IPS-11a (cell line): Measurements from ENCODE around the gene IL5RA.
A peak's percentile ranks its signal among the peaks of the same experiment; 100 is the strongest.

Experiments
- H3K4me3 ChIP-seq: one replicate; pipeline ENCODE4 v1.5.1; 2013; ENCODE audit warnings: low read depth, low read length, control low read depth

The IL5RA gene, protein sequence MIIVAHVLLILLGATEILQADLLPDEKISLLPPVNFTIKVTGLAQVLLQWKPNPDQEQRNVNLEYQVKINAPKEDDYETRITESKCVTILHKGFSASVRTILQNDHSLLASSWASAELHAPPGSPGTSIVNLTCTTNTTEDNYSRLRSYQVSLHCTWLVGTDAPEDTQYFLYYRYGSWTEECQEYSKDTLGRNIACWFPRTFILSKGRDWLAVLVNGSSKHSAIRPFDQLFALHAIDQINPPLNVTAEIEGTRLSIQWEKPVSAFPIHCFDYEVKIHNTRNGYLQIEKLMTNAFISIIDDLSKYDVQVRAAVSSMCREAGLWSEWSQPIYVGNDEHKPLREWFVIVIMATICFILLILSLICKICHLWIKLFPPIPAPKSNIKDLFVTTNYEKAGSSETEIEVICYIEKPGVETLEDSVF

DNA sequence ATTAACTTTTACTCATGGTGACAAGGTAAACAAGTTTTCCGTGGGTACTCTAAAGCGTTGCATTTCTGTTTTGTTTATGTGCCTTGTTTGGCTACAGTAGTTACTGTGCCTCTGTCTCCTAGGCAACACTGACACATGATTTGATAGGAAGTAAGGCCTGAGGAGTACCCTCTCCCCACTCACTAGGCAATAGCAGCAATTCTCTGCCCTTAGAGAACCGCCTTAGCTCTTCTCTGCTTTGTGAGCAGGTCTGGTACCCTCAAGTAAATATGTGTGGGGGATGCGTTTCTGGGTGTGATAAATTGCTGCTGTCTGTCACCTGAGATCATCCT is at the start of gene IL5RA:
Gene IL5RA (minus strand): TSS at position 76 of the 332 bp plus-strand sequence. CDS start 5,390 bp downstream, outside the sequence.
- H3K4me3 ChIP-seq, result no peak within 1 kb of the TSS

- no peak overlapping the region for H3K4me3 ChIP-seq
These were observed 47.3 kb upstream of the IL5RA start for GRCh38 chr3:3157484-3157883.

DNA sequence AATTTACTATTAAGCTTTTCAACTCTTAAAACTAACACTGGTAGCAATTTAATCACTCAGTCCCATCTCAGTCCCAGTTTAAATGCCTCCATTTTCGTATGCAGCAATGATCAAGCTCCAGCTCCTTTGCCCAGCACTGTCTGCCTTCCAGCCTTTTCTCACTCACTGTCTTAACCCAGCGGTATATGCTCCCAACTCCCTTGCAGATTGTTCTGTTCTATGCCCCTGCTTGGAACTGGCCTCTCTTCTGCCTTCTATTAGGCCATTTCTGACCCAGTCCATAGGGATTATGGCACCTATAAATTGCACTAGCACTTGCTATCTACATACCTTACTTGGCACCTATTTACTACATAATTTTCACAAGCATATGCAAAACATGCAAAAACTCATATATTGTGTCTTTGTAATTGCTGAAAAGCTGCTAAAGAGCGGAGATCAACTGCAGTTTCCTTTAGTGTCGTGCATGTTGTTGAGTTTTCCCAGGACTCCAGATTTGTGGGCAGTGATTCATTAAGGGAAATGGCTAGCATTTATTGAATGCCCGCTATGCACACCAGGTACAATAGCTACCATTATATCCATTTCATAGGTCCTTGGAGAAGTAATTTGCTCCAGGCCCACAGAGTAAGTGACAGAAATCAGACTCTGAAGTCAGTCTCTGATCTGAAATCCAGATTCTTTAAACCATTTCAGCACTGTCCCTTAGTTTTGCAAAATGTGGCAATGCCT is 44.9 kb upstream of the IL5RA start:
- H3K4me3 ChIP-seq, result no peak overlapping the region

DNA sequence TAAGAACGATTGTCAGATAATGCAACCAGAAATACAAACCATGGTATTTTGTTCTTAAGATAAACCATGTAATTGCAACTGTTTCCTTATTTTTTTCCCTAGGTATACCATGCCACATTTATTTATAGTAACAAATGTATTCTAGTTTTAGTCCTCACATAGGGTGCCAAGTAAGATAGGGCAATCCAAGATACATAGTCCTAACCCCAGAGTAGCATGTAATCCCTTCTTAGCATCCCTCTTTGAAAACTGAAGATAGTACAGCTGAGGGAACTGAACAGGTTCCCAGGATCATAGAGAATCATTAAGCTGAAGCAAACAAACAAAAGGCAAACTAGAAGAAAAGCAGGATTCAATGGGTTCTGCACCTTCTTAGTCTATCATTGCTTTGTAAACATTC is 41.3 kb upstream of the IL5RA start:
- H3K4me3 ChIP-seq, result no peak overlapping the region

DNA sequence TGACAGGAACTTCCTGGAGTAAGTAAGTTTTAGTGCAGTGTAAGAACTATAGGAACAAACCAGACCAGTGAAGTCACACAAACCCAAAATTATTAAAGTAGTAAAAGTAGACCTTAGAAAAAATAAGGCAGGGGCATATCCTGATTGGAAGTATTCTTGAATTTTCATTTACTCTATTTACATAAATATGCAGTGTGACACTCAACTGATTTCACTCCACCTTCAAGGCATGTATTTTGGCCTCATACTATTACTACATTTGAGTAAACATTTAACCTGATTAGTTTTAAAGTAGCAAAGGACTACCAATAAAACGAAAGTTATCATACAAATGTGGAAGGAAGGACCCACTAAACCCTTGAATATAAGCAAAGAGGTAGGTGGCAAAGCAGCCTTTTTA is 39.4 kb upstream of the IL5RA start:
- H3K4me3 ChIP-seq, result no peak overlapping the region

DNA sequence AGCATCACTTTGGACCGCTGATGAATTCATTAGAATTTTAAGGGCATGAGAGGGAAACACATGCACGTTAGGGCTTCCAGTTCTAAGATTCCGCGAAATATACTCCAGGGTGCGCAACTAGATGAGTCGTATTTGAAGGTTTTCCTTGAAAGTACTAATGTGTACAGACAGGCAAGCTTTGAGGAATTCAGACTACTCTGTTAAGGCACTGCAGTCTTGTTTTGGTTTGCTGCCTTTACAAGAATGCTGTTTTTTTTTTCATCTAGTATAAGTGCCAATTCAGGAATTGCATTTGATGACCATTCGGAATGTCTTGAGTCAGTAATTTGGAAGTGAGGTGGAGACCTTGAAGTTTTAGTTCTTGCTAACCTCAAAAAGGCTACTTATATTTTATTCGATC is 35.7 kb upstream of the IL5RA start:
- H3K4me3 ChIP-seq, result no peak overlapping the region

DNA sequence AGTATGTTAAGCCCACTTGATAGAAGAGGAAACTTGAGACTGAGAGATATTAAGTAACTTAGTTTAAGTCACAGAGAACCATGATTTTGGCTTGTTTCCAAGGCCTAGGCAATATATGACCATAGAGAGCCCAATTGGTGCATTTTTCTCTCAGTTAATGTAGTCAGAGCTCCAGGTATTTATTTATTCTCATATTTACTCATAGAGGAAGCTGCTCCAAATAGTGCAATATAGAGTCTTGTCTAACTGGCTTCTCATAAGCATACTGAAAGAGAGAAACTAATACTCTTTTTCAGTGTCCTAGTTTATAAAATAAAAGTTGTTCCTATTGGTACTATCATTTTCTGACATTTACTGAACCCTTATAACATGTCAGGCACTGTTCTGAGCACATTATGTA is 31.8 kb upstream of the IL5RA start:
- H3K4me3 ChIP-seq, result no peak overlapping the region

DNA sequence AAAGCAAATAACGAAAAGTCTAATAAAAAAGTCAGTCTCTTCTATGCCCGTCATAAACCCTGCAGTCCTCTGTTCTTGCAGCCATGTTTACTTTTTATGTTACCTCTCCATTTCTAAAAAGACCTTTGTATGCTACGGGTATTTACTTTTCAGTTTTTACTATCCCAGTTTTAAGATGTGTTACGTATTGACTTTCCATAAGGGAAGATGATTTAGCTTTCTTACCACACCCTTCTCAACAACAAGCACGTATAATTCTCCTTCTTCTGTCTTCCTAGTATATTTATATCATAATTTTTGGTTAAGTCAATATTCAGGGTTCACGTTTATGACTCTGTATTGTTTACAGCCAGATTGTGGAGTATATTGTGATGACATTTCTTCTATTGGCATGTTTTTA is 27.4 kb upstream of the IL5RA start:
- H3K4me3 ChIP-seq, result no peak overlapping the region

DNA sequence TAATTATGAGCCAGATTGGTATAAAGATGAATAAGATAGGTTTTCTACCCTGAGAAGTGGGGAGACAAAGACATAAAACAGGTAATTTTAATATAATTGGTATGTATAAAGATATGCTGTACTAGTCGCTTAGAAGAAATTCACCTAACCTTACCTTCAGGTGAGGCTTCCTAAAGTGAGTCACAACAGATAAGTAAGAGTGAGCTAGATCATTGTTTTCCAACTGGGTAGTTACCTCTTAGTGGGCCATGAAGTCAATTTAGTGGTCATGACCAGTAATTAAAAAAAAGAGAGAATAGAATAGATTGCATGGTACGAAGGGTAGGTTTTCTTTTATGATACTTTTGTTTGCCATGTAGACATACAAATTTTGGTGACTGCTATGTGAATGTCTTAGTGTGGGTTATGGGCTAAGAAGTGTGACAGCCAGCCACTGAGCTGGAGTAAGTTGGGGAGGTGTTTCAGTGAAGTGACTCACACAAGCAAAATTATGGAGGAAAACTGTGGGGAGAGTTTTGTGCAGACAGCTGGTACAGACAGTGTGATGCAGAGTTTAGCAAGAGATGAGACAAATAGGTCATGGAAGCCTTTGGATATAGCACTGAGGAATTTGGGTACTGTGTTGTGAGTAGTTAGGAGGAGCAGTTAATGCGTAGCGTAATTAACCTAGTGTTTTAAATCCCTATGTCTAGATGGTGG is 24.7 kb upstream of the IL5RA start:
- no peak overlapping the region for H3K4me3 ChIP-seq

- H3K4me3 ChIP-seq, result no peak overlapping the region
These were observed 23.3 kb upstream of the IL5RA start for GRCh38 chr3:3133500-3133899.

DNA sequence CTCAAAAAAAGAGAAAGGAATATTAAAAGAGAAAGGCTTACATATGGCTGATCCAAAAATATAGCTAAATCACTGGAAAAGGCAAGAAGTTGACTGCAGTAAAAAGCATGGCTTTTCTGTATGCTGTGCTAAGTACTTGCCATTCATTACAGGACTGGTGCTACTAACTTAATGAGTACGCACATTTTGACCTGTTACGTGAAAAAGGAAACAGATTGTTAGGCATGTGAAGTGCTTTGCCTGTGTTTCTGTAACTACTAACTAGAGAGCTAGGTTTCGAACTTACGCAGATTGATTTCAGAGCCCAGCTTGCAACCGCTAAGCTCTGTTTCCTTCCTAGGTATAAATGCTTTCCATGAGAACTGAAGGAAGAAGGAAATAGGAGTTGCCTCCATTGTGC is 19.4 kb upstream of the IL5RA start:
- H3K4me3 ChIP-seq, result no peak overlapping the region

DNA sequence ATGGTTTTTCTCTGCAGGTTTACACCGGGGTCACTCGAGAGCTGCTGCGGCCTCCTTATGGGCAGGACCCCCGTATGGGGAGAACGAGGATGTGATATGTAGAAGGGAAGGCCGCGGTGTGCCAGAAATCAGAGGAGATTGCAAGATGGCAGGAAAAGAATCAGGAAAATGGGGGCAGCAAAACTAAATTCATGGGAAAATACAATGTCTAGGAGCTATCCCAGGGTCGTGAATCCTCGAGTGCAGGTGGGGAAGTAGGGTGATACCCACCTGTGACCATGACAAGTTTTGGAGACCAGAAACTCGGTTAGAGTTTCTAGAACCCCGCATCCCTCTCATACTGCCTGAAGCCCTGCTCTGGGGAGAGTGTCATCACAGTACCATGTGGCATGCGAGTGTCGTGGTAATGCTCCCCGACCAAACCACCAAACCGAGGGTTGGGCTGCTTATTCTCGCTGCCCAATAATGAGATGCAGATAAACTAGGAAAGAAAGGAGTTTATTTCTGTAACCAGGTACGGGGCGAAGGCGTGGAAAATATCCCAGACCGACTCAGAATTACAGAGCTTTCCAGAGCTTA is 17.3 kb upstream of the IL5RA start:
- peak overlapping the region; percentile 87 for H3K4me3 ChIP-seq

DNA sequence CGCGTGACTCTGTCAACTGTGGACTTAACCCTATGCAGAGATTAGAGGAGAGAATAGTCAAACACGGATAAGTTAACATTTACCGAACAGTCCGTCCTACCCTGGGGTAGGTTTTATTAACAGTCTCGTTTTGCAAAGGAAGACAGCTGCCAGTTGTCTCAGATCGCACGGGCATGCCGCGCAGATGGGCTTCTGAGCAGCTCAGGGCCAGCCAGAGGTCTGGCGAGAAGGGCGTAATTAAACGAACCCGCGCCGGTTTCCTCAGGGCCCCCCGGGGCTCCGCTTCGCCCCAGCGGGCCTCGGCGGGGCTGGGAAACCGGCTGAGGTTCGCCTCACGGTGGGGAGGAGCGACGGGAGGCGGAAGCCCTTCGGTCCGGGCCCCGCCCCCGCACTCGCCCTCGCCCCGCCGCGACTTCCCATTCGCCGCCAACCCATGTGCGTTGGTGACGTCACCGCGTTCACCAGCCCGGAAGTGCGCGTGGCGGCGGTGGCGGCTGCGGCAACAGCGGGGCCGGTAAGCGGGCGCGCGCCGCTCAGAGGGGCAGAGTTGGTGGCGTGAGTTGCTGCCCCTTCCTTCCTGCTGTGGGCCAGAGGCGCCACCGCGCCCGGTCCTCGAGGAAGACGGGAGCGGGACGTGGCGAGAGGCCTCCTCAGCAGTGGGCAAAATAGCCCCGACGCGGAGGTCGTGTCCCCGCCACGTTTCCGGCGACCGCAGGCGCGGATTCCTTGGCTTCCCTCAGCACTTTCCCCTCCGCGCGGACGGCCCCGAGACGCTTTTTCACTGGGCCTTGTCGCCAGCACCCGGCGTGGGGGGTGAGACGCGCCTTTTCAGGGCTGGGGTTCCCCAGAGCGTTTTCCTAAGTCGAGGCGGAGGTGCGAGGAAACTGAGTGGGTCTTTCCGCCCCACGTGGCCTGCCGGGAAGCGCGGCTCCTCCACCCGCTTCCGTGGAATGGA is 16.6 kb upstream of the IL5RA start, which contains the start of gene TRNT1:
Gene TRNT1 (plus strand): TSS at position 464 of the 955 bp plus-strand sequence. CDS start 2,101 bp downstream, outside the sequence.
- peak within 1 kb of the TSS; percentile 87 for H3K4me3 ChIP-seq

- H3K4me3 ChIP-seq, result peak overlapping the region; percentile 87
These were observed 15.8 kb upstream of the IL5RA start for GRCh38 chr3:3125977-3126376.

GRCh38 chr3:3119393-3119851 is 9.2 kb upstream of the IL5RA start:
- H3K4me3 ChIP-seq, result no peak overlapping the region

GRCh38 chr3:3117651-3118050 is 7.5 kb upstream of the IL5RA start:
- no peak overlapping the region for H3K4me3 ChIP-seq

DNA sequence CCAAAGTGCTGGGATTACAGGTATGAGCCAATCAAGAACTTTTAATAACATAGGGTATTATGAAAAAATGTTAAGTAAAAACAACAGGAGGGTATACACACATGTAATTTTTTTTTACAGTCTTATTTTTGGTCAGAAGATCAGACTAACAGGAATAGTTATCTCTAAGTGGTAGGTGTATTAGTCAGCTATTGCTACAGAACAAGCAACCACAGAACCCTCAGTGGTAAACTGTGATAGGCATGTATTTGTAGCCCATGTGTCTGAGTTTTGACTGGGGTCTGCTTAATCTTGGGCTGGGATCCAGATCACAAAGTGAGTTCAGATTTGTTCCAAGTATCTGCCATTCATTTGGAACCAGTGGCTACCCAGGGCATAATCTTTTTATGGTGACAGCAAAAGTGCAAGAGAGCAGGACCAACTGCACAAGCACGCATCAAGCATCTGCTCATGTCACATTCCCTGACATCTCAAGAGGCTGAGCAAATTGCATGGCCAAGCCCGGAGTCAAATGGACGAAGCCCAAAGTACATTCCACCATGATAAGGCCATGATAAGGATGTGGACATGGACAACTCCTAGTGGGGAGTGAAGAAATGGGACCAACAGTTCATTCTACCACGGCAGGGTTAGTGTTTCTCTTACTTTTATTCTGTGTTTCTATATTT is 3.0 kb upstream of the IL5RA start:
- no peak overlapping the region for H3K4me3 ChIP-seq

GRCh38 chr3:3110749-3111361 is 681 bp upstream of the IL5RA start:
- H3K4me3 ChIP-seq, result no peak overlapping the region
